Keratinocyte (primary cell): ENCODE measurements around the gene USH2A. TPM values are rescaled to one million over a fixed set of nuclear protein-coding genes. Genes with fewer than 3 reads are reported as not detected.
A peak's percentile ranks its signal among the peaks of the same experiment; 100 is the strongest.

Experiments used
- DNase-seq: peaks from one replicate; pipeline ENCODE4 v3.0.0-alpha.2; 2011; ENCODE audit warnings: low read depth, missing footprints, low spot score
- FAIRE-seq: peaks from 2 replicates; lab custom pipeline; 2011; peaks lifted over from hg19 to GRCh38; lab: Jason Lieb, UNC
- H2AFZ ChIP-seq: 2 replicates; pipeline ENCODE4 v1.6.0; 2012; ENCODE audit warnings: low read length, control low read depth, inconsistent platforms; ENCODE audit not compliant: control insufficient read depth
- H3K27ac ChIP-seq: 2 replicates; pipeline ENCODE4 v1.5.1; 2011; ENCODE audit warnings: low read length; ENCODE audit not compliant: control insufficient read depth, insufficient read depth
- H3K27me3 ChIP-seq: 3 replicates; pipeline ENCODE4 v1.6.0; 2011; ENCODE audit warnings: low read length; ENCODE audit not compliant: control insufficient read depth, insufficient read depth; ENCODE audit errors: extremely low read depth
- H3K36me3 ChIP-seq, 2 experiments: 2 replicates in 1 of 2; 3 replicates in 1 of 2; pipeline ENCODE4 v1.5.1; 2011; ENCODE audit warnings: low read length in 2 of 2, mild to moderate bottlenecking in 1 of 2; ENCODE audit not compliant: control insufficient read depth in 2 of 2, insufficient read depth in 2 of 2; ENCODE audit errors: extremely low read depth in 1 of 2
- H3K4me1 ChIP-seq: 3 replicates; pipeline ENCODE4 v1.5.1; 2011; ENCODE audit warnings: low read length; ENCODE audit not compliant: control insufficient read depth, insufficient read depth; ENCODE audit errors: extremely low read depth
- H3K4me2 ChIP-seq: 3 replicates; pipeline ENCODE4 v1.6.0; 2011; ENCODE audit warnings: low read depth, low read length; ENCODE audit not compliant: control insufficient read depth, insufficient read depth; ENCODE audit errors: extremely low read depth
- H3K4me3 ChIP-seq, 3 experiments: fragments of 200-600 bp in 1 of 3; sonication (generic) in 1 of 3; 2 replicates in 2 of 3; 3 replicates in 1 of 3; pipeline ENCODE4 v1.5.1; 2011 to 2016; ENCODE audit warnings: low read length in 3 of 3, mild to moderate bottlenecking in 3 of 3, control low read depth in 2 of 3, inconsistent platforms in 1 of 3, low read depth in 1 of 3, mixed read lengths in 1 of 3, mixed run types in 1 of 3, moderate library complexity in 1 of 3; ENCODE audit not compliant: control insufficient read depth in 2 of 3, insufficient read depth in 2 of 3; ENCODE audit errors: extremely low read depth in 1 of 3
- H3K79me2 ChIP-seq: 2 replicates; pipeline ENCODE4 v1.6.0; 2012; ENCODE audit warnings: low read length; ENCODE audit not compliant: control insufficient read depth, insufficient read depth
- H3K9ac ChIP-seq: 3 replicates; pipeline ENCODE4 v1.6.0; 2011; ENCODE audit warnings: low read length; ENCODE audit not compliant: control insufficient read depth, insufficient read depth; ENCODE audit errors: extremely low read depth
- H3K9me1 ChIP-seq: 3 replicates; pipeline ENCODE4 v1.6.0; 2011; ENCODE audit warnings: low read length; ENCODE audit not compliant: control insufficient read depth, insufficient read depth; ENCODE audit errors: extremely low read depth
- H3K9me3 ChIP-seq: 2 replicates; pipeline ENCODE4 v1.5.1; 2012; ENCODE audit warnings: low read depth, low read length; ENCODE audit not compliant: control insufficient read depth
- H4K20me1 ChIP-seq: 3 replicates; pipeline ENCODE4 v1.6.0; 2011; ENCODE audit warnings: low read length; ENCODE audit not compliant: control insufficient read depth, insufficient read depth; ENCODE audit errors: extremely low read depth
- CTCF ChIP-seq, 3 experiments: IDR thresholded peaks in 1 of 3; conservative IDR thresholded peaks in 1 of 3; optimal IDR thresholded peaks in 1 of 3; 2 replicates in 2 of 3; 3 replicates in 1 of 3; pipeline versions ENCODE3 to v1.5.1; 2011; ENCODE audit warnings: low read length in 3 of 3, mild to moderate bottlenecking in 3 of 3, moderate library complexity in 2 of 3, control low read depth in 1 of 3, inconsistent platforms in 1 of 3; ENCODE audit not compliant: insufficient read depth in 2 of 3; ENCODE audit errors: extremely low read depth in 1 of 3
- EZH2 ChIP-seq: IDR thresholded peaks from one replicate; pipeline ENCODE4 v1.6.1; 2012; ENCODE audit warnings: inconsistent platforms, mild to moderate bottlenecking, low read length, moderate library complexity
- dilution Hi-C: fragments of 300-500 bp; cut with MboI; formaldehyde crosslinking; loops from one replicate; pipeline ENCODE4 v1.7.0; 2020; ENCODE audit warnings: low sequenced_read_pairs; ENCODE audit not compliant: extremely low pct_ligation_motif_present
- polyA plus RNA-seq, 5 experiments: library from polyadenylated mRNA; depleted of rRNA in 3 of 5; stranded (reverse) in 3 of 5; stranded (forward) in 1 of 5; unstranded in 1 of 5; fragments of >200 nt; gene quantifications; 1 replicate in 1 of 5; 2 replicates in 3 of 5; 3 replicates in 1 of 5; pipeline versions ENCODE4 v1.2.1 to v1.2.3, GENCODE V29; 2011 to 2012; ENCODE audit warnings: missing spikeins in 2 of 5, low read depth in 1 of 5, low replicate concordance in 1 of 5

USH2A gene
- polyA plus RNA-seq, 1 donor (not counting 4 experiments of a cell fraction or from before 2014, with no cell fraction given): not detected

GRCh38 chr1:216221260-216221700 is 202.0 kb downstream of the USH2A start:
- no peaks in the 10 kb centered on the region for H3K9me1 ChIP-seq
- no peaks in the 10 kb centered on the region for H3K79me2 ChIP-seq
- H3K27ac ChIP-seq: no peak overlapping the region
- H3K9me3 ChIP-seq: no peaks in the 10 kb centered on the region
- H3K4me1 ChIP-seq: peaks cover 2% of the 10 kb centered on the region
- TF ChIP-seq CTCF (optimal IDR thresholded peaks at IDR 0.05 in 1 of 3, IDR thresholded peaks at IDR 0.05 in 1 of 3, conservative IDR thresholded peaks at IDR 0.05 in 1 of 3; ENCODE audit: extremely low read depth in 1 of 3, insufficient read depth in 2 of 3, low read length in 3 of 3): peak; percentile 52 to 75 (median 72)
- no peak for TF ChIP-seq EZH2
- peak overlapping the region; percentile 79 for H3K4me2 ChIP-seq
- FAIRE-seq (peak; percentile 92), DNase-seq (no peak)
- no peaks in the 10 kb centered on the region for H3K36me3 ChIP-seq
- no peaks in the 10 kb centered on the region for H4K20me1 ChIP-seq
- peak overlapping the region; percentile 60 for H3K9ac ChIP-seq
- H2AFZ ChIP-seq: peak overlapping the region; percentile 97
- no peaks in the 10 kb centered on the region for H3K27me3 ChIP-seq
- H3K4me3 ChIP-seq: peak overlapping the region; percentile 8 to 77 (median 64)
- dilution Hi-C loops: no loop called here

GRCh38 chr1:216216305-216216704 is 206.9 kb downstream of the USH2A start:
- no peaks in the 10 kb centered on the region for H3K27me3 ChIP-seq
- H3K27ac ChIP-seq: no peak overlapping the region
- H3K4me3 ChIP-seq: no peak overlapping the region
- no peak overlapping the region for H2AFZ ChIP-seq
- DNase-seq (no peak), FAIRE-seq (no peak)
- H3K9ac ChIP-seq: no peak overlapping the region
- H3K9me3 ChIP-seq: no peaks in the 10 kb centered on the region
- H3K36me3 ChIP-seq: no peaks in the 10 kb centered on the region
- no peaks in the 10 kb centered on the region for H3K79me2 ChIP-seq
- dilution Hi-C loops: no loop called here
- H3K4me1 ChIP-seq: peaks cover 5% of the 10 kb centered on the region
- TF ChIP-seq CTCF (optimal IDR thresholded peaks at IDR 0.05 in 1 of 3, IDR thresholded peaks at IDR 0.05 in 1 of 3, conservative IDR thresholded peaks at IDR 0.05 in 1 of 3; ENCODE audit: extremely low read depth in 1 of 3, insufficient read depth in 2 of 3, low read length in 3 of 3): no peak
- no peak for TF ChIP-seq EZH2
- H3K9me1 ChIP-seq: no peaks in the 10 kb centered on the region
- H3K4me2 ChIP-seq: no peak overlapping the region
- no peaks in the 10 kb centered on the region for H4K20me1 ChIP-seq
